Measurements from ENCODE around the gene TRIM40.
A peak's percentile ranks its signal among the peaks of the same experiment; 100 is the strongest.
"Not testable (repeated sequence)": the region's sequence is repeated elsewhere in the genome, so short reads cannot be mapped to it uniquely, and the experiment has no call there.

The TRIM40 gene

DNA sequence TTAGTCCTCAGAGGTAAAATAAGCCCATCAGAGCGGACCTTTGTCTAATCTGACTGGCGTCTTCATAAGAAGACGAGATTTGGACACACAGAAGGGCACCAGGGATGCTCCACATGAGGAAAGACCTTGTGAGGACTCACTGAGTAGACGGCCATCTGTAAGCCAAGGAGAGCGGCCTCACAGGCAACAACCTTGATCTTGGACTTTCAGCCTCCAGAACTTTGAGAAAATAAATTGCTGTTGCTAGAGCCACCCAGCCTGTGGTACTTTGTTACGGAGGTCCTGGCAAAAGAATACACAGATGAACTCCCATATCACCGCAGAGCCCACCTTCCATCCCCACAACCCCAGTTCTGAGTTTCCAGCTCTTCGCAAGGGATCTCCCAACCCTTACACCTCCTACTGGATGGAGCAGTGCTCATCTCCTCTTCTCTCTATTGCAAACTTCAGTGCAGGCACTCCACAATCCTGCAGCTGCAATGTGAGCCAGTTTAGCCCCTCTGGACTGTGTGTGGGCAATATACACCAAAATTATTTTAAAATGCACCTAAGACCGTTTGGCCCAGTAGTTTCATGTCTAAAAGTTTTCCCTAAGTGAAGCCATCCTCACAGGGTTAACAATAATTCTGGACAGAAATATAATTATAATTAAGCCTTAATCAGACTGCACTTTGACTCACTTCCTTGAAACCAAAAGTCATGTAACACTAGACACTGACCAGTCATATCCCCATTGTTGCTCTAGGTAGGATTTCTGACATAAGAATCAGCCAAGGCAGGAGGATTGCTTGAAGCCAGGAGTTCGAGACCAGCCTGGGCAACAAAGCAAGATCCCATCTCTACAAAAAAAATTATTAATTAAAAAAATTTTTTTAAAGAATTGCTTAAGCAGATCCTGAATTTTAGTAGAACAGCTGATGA lies 14.2 kb upstream of the TRIM40 start:
- DNase-seq (ENCODE audit: insufficient read length) (no peak), FAIRE-seq (no peak)
- TF ChIP-seq TAF1 (IDR thresholded peaks at IDR 0.05; ENCODE audit: borderline replicate concordance, low read depth, low read length): no peak
- no peak for TF ChIP-seq POLR2A (IDR thresholded peaks at IDR 0.05; ENCODE audit: low read depth, low read length)
- TF ChIP-seq POLR2AphosphoS5 (IDR thresholded peaks at IDR 0.05; ENCODE audit: low read depth, low read length): no peak

DNA sequence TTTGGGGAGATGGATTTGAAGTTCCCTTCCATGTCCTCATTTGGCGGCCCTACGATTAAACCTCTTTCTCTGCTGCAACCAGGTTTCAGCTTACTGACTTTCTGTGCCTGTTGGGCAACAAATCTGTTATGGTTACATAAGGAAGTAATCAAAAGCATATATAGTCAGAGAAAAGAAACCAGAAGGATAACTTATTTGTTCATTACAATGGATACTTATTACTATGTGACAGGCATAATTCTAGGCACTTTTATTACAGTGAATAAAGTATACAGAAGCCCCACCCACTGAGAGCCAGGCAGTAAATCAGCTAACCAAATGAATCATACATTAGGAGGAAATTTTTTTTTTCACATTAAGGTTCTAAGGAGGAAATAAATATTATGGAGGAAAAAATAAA lies 13.4 kb upstream of the TRIM40 start:
- TF ChIP-seq POLR2AphosphoS5 (IDR thresholded peaks at IDR 0.05; ENCODE audit: low read depth, low read length): no peak
- no peak for TF ChIP-seq POLR2A (IDR thresholded peaks at IDR 0.05; ENCODE audit: low read depth, low read length)
- no peak for TF ChIP-seq TAF1 (IDR thresholded peaks at IDR 0.05; ENCODE audit: borderline replicate concordance, low read depth, low read length)
- DNase-seq (ENCODE audit: insufficient read length): no peak
- FAIRE-seq: no peak

DNA sequence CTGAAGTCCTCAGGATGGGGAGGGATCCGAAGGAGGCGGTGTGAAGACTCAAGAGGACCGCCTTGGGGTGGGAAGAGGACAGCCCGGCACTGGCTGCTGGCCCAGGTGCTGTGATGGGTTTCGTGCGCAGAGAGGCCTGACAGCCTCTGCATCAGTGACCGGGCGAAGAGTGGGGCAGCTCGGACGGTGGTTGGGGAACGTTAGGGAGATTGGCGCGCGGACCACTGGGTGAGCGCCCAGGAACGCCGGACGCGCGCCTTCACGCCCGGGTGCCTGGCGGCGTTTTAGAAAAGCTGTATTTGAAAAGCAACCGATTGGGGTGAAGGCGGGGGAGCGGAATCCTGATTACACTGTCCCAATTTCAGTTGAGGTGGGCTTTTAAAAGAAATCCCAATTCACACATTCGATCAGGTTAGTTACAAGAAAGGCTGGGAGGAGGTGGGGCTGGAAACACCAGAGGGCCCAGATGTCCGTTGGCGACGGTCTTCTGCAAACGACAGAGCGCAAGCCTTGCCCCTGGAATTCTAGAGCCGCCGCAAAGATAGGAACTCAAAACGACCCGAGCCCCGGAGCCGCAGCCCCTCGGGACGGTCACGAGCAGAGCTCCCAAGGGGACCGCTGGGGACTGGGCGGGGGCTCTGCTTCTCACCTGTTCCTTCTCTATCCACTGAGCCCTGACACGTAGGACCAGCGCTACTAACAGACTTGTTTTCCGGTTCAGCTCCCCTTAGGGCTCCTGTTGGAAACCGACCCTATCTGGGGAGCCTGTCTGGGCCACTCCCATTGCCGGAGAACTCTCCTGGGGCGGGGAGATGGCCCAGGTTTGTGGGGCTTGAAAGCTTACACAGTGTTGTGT lies 8.5 kb upstream of the TRIM40 start:
- FAIRE-seq: no peak
- no peak for DNase-seq (ENCODE audit: insufficient read length)

DNA sequence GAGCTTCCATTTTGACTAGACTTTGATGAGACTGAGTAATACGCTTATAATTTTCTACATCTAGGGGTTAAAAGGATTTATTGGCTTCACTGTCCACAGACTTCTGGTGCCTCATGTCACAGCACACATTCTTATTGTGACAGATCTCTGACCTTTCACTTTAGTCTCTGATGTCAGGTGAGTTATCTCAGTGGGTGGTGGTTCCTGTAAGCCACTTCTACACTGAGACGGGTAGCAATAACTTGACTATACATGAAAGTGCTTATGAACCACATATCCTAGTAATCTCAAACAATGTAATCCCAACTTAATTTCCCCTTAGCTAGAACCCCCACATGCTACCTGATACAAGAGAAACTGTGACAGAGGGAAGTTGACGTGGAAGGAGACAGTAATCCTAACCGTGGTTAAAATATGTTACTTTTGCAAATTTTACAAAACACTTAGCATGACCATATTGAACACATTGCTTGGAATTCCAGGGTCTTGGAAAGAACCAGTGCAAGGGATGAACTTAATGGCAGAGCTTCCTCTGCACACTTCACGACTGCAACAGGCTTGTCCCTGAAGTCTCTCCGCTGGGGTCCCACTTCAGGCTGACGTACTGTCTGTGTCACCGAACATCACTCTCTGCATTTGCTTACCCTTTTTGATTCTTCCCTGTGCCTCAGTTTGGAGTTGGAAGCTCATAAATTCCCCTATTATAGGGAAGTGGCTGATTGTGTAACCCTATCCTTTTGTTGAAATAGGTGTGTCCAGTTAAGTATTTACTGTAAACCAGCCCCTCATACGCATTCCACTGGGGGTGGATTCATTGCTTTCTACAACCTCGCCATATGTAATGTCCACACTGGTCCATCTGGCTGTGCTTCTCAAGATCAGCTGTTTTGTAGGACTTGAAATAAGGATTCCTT lies 6.4 kb upstream of the TRIM40 start:
- DNase-seq (ENCODE audit: insufficient read length) (no peak), FAIRE-seq (no peak)
- TF ChIP-seq POLR2AphosphoS5 (IDR thresholded peaks at IDR 0.05; ENCODE audit: low read depth, low read length): no peak
- TF ChIP-seq POLR2A (IDR thresholded peaks at IDR 0.05; ENCODE audit: low read depth, low read length): no peak
- TF ChIP-seq TAF1 (IDR thresholded peaks at IDR 0.05; ENCODE audit: borderline replicate concordance, low read depth, low read length): no peak

More for the DNA sequence above, 8.5 kb upstream of the TRIM40 start:
- no peak for TF ChIP-seq POLR2A (IDR thresholded peaks at IDR 0.05; ENCODE audit: low read depth, low read length)
- no peak for TF ChIP-seq TAF1 (IDR thresholded peaks at IDR 0.05; ENCODE audit: borderline replicate concordance, low read depth, low read length)
- TF ChIP-seq POLR2AphosphoS5 (IDR thresholded peaks at IDR 0.05; ENCODE audit: low read depth, low read length): no peak

DNA sequence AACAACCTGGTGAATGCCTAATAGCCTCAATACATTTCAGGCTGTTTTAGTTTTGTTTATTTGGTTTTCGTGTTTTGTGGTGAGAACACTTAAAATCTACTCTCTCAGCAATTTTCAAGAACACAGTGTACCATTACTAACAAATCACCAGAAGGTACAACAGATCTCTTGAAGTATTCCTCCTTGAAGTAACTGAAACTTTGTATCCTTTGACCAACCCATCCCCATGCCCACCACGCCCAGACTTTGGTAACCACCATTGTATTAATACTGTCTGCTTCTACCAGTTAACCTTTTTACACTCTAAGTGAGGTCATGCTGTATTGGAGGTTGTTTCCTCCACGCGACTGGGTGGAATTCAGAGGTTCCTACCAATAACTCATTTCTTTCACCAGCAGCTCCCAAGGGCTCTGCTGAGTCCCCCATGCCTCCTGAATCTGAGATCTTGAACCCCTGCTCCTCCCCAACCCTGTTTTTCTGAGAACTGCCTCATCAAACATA lies 5.7 kb upstream of the TRIM40 start:
- no peak for DNase-seq (ENCODE audit: insufficient read length)
- no peak for TF ChIP-seq POLR2A (IDR thresholded peaks at IDR 0.05; ENCODE audit: low read depth, low read length)
- TF ChIP-seq POLR2AphosphoS5 (IDR thresholded peaks at IDR 0.05; ENCODE audit: low read depth, low read length): no peak
- TF ChIP-seq TAF1 (IDR thresholded peaks at IDR 0.05; ENCODE audit: borderline replicate concordance, low read depth, low read length): no peak
- no peak for FAIRE-seq

DNA sequence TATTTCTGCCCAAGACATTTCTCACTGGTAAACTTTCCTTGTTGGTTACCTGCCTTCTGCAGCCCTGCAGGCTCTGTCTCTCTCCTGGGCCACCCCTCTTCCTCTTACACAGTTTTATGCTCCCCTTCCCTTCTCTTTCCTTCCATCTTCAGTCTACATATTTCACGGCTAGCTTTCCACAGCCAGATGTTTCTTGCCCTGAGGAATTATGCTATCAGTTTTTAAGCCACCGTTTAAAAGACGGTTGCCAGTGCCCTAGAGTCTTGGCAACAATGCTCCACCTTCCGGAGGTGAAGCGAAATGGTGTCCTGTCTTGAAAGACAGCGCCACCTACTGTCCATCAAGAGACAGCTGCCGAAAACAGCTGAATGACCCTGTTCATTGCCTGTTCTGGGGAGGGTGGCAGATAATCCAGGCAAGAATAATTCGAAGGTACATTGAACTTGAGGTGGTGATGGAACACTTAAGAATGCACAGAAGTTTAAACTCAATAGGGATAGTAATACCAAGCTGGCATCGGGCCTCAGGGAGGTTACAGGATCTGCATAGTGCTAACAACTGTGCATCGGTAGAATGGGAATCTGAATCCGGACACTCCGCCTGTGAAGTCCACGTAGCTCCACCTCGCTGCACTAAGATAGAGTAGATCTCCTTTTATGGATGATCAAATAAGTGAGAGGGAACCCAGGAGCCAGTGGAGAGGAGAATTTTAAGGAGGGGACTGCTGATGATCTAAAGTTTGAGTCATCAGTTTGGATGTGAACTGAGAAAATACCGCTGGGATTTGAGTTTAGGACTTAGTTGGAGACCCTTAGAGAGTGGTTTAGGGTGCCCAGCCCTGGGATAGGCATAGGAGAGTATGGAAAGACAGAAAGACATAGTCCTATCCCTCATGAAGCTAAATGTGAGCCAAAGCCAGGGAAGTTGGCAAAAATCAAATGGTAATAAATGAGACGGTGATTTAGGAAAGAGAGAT lies 4.8 kb upstream of the TRIM40 start:
- FAIRE-seq: peak; percentile 96
- TF ChIP-seq POLR2A (IDR thresholded peaks at IDR 0.05; ENCODE audit: low read depth, low read length) (no peak), POLR2AphosphoS5 (IDR thresholded peaks at IDR 0.05; ENCODE audit: low read depth, low read length) (no peak), TAF1 (IDR thresholded peaks at IDR 0.05; ENCODE audit: borderline replicate concordance, low read depth, low read length) (no peak)
- DNase-seq (ENCODE audit: insufficient read length): peak; percentile 46

DNA sequence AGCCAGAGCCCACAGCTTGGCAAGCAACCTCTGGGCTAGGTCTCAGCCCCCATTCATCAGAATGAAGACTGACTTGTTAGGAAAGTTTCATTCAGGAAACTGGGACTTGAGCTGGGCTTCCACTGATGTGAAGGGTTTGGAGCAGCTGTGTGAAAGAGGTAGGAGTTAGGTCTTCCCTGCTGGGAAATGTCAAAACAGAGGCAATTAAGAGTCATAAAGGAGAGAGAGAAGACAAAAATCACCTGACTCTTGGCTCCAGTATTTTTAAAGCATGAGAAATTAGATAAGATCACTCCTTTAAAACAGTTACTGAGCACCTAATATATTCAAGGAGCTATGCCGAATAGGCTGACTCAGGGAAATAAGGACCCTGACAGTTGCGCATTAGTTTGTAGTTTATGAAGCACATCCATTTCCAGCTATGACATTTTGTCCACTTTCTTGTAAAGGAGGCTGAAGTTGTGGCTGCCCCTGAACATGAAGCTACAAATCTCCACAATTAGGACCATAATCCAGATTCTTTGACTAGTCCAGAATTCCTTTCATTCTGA lies 3.9 kb upstream of the TRIM40 start:
- no peak for DNase-seq (ENCODE audit: insufficient read length)
- TF ChIP-seq TAF1 (IDR thresholded peaks at IDR 0.05; ENCODE audit: borderline replicate concordance, low read depth, low read length) (no peak), POLR2AphosphoS5 (IDR thresholded peaks at IDR 0.05; ENCODE audit: low read depth, low read length) (no peak), POLR2A (IDR thresholded peaks at IDR 0.05; ENCODE audit: low read depth, low read length) (no peak)
- FAIRE-seq: no peak

DNA sequence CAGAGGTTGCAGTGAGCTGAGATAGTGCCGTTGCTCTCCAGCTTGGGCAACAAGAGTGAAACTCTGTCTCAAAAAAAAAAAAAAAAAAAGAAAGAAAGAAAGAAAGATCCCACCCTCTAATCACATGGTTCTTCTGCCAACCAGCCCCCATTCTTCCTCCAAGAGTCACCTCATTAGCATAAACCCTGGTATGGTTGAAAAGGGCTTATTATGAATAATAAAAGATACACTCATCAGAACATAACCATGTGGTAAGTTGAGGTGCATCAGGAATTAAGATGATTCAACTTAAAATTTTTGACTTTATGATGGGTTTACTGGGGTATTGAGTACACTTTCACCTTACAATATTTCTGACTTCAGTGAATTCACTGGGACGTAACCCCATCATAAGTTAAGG lies 793 bp upstream of the TRIM40 start:
- no peak for FAIRE-seq
- TF ChIP-seq POLR2AphosphoS5 (IDR thresholded peaks at IDR 0.05; ENCODE audit: low read depth, low read length) (no peak), TAF1 (IDR thresholded peaks at IDR 0.05; ENCODE audit: borderline replicate concordance, low read depth, low read length) (no peak), POLR2A (IDR thresholded peaks at IDR 0.05; ENCODE audit: low read depth, low read length) (no peak)

DNA sequence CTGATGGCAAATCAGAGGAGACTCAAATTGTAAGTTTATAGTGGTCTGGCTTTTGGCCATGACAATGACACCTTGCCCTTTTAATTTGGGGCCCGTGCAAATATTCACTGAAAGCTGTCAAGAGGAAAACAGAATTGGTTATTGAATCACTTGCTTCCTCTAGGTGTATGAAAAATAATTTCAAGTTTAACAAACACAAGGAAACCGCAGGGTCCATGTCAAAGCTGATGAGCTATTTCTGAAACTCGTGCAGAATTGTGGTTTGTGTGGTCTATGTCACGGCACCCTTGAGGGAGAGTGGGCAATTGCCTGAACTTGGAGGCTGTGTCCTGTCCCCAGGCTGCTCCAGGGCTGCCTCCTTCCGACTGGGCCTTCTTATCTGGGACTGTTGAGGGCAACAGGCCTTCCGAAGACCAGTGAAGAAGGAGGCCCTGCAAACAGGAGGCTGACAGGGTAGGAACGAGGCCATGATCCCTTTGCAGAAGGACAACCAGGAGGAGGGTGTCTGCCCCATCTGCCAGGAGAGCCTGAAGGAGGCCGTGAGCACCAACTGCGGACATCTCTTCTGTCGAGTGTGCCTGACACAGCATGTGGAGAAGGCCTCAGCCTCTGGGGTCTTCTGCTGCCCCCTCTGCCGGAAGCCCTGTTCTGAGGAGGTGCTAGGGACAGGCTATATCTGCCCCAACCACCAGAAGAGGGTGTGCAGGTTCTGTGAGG lies 788 bp downstream of the TRIM40 start:
- TF ChIP-seq TAF1 (IDR thresholded peaks at IDR 0.05; ENCODE audit: borderline replicate concordance, low read depth, low read length): no peak
- TF ChIP-seq POLR2A (IDR thresholded peaks at IDR 0.05; ENCODE audit: low read depth, low read length): no peak
- TF ChIP-seq POLR2AphosphoS5 (IDR thresholded peaks at IDR 0.05; ENCODE audit: low read depth, low read length): no peak
- DNase-seq (ENCODE audit: insufficient read length) (no peak), FAIRE-seq (peak; percentile 36)

More for the DNA sequence above, 793 bp upstream of the TRIM40 start:
- no peak for DNase-seq (ENCODE audit: insufficient read length)

DNA sequence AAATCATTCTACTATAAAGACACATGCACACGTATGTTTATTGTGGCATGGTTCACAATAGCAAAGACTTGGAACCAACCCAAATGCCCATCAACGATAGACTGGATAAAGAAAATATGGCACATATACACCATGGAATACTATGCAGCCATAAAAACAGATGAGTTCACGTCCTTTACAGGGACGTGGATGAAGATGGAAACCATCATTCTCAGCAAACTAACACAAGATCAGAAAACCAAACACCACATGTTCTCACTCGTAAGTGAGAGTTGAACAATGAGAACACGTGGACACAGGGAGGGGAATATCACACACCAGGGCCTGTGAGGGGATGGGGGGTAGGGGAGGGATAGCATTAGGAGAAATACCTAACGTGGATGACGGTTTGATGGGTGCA lies 4.3 kb downstream of the TRIM40 start:
- DNase-seq (ENCODE audit: insufficient read length); FAIRE-seq: not testable (repeated sequence)

Data from GM12892 (cell line).